ENCODE data around the gene NLGN1.

Gene NLGN1

DNA sequence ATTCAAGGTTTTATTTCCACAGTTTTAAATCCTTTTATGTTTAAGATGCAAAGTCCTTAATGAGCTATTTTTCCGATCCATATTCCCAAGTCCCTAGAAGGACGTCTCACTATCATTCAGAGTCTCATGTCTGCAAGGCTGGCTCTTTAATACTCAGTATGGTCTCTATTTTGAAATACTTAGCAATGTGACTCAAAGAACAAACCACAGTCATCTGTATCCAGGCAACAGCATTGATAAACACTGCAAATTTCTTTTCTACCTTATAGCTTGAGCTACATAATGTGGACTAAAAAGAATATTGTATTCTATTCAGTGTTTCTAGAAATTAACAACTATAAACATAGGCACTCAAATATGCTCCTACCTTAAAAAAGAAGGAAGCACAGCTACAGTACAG is 873.3 kb downstream of the NLGN1 start:
- H3K27ac ChIP-seq (ENCODE audit: poor library complexity, severe bottlenecking), result no peak overlapping the region
- H3K4me1 ChIP-seq (ENCODE audit: insufficient read depth, poor library complexity, severe bottlenecking), result no peaks in the 10 kb centered on the region
- no peak for DNase-seq (ENCODE audit: low spot score)
- H3K4me3 ChIP-seq (ENCODE audit: severe bottlenecking), result no peak overlapping the region
- no peaks in the 10 kb centered on the region for H3K27me3 ChIP-seq (ENCODE audit: insufficient read depth, poor library complexity, severe bottlenecking)
- ATAC-seq (ENCODE audit: low read depth), result no peak
- H3K9me3 ChIP-seq (ENCODE audit: severe bottlenecking), result no peaks in the 10 kb centered on the region
- no peaks in the 10 kb centered on the region for H3K36me3 ChIP-seq (ENCODE audit: low read depth)
- TF ChIP-seq, protein P1, sequence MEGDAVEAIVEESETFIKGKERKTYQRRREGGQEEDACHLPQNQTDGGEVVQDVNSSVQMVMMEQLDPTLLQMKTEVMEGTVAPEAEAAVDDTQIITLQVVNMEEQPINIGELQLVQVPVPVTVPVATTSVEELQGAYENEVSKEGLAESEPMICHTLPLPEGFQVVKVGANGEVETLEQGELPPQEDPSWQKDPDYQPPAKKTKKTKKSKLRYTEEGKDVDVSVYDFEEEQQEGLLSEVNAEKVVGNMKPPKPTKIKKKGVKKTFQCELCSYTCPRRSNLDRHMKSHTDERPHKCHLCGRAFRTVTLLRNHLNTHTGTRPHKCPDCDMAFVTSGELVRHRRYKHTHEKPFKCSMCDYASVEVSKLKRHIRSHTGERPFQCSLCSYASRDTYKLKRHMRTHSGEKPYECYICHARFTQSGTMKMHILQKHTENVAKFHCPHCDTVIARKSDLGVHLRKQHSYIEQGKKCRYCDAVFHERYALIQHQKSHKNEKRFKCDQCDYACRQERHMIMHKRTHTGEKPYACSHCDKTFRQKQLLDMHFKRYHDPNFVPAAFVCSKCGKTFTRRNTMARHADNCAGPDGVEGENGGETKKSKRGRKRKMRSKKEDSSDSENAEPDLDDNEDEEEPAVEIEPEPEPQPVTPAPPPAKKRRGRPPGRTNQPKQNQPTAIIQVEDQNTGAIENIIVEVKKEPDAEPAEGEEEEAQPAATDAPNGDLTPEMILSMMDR (IDR thresholded peaks at IDR 0.05; ENCODE audit: poor library complexity, severe bottlenecking), result no peak

DNA sequence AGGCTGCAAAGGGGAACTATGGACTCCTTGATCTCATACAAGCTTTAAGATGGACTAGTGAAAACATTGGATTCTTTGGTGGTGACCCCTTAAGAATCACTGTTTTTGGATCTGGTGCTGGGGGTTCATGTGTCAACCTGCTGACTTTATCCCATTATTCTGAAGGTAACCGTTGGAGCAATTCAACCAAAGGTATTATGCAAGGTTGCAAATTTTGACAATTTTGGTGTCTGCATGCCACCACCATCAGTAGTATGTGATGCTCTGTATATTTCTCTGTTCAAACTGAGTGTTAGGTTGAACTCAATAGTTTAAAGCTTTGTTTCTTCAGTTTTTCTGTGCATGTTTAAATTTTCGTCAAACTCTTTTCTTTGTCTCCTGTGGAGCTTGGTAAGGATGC is 877.8 kb downstream of the NLGN1 start:
- TF ChIP-seq, protein P1 (IDR thresholded peaks at IDR 0.05; ENCODE audit: poor library complexity, severe bottlenecking), result no peak
- no peak for ATAC-seq (ENCODE audit: low read depth)
- no peak overlapping the region for H3K4me3 ChIP-seq (ENCODE audit: severe bottlenecking)
- no peaks in the 10 kb centered on the region for H3K9me3 ChIP-seq (ENCODE audit: severe bottlenecking)
- no peaks in the 10 kb centered on the region for H3K36me3 ChIP-seq (ENCODE audit: low read depth)
- no peaks in the 10 kb centered on the region for H3K4me1 ChIP-seq (ENCODE audit: insufficient read depth, poor library complexity, severe bottlenecking)
- DNase-seq (ENCODE audit: low spot score), result no peak
- no peaks in the 10 kb centered on the region for H3K27me3 ChIP-seq (ENCODE audit: insufficient read depth, poor library complexity, severe bottlenecking)
- H3K27ac ChIP-seq (ENCODE audit: poor library complexity, severe bottlenecking), result no peak overlapping the region

DNA sequence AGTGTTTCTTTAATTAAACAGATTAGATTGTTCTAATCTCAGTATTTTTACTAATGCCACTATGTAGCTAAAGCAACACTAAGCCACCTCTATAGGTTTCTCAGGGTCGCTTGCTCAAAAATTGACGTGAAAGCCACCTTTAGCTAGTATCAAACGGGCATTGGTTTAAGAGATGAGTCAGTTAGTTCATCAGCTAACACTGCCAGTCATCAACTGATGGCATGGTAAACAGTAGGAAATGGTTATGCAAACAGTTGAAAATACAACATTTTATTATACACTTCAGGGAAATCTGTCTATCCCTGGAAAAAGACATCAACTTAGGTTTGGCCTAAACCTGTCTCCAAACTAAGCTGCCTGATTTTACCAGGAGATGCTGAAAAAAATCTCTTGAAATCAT is 879.3 kb downstream of the NLGN1 start:
- no peak overlapping the region for H3K27ac ChIP-seq (ENCODE audit: poor library complexity, severe bottlenecking)
- H3K36me3 ChIP-seq (ENCODE audit: low read depth), result no peaks in the 10 kb centered on the region
- H3K4me1 ChIP-seq (ENCODE audit: insufficient read depth, poor library complexity, severe bottlenecking), result no peaks in the 10 kb centered on the region
- no peak for DNase-seq (ENCODE audit: low spot score)
- H3K4me3 ChIP-seq (ENCODE audit: severe bottlenecking), result no peak overlapping the region
- no peaks in the 10 kb centered on the region for H3K9me3 ChIP-seq (ENCODE audit: severe bottlenecking)
- ATAC-seq (ENCODE audit: low read depth), result no peak
- H3K27me3 ChIP-seq (ENCODE audit: insufficient read depth, poor library complexity, severe bottlenecking), result no peaks in the 10 kb centered on the region
- TF ChIP-seq, protein P1 (IDR thresholded peaks at IDR 0.05; ENCODE audit: poor library complexity, severe bottlenecking), result no peak

DNA sequence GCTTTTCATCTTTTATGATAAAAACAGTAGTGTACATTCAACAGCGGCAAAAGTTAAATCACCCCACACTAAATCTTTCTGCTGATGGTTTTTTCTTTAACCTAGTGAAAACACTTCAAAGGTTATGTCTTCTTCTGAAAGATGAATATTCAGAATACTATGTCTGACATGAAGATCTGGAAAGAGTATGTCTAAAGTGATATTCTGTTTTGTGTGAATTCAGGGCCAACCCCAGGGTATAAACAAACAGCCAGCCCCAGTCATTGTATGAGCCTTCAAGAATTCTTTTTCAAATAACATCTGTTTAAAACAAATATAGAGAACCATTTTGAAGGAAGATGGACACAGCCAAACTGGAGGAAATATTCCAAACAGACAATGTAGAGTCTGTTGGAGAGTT is 880.5 kb downstream of the NLGN1 start:
- no peak overlapping the region for H3K27ac ChIP-seq (ENCODE audit: poor library complexity, severe bottlenecking)
- no peaks in the 10 kb centered on the region for H3K9me3 ChIP-seq (ENCODE audit: severe bottlenecking)
- TF ChIP-seq, protein P1 (IDR thresholded peaks at IDR 0.05; ENCODE audit: poor library complexity, severe bottlenecking), result no peak
- no peaks in the 10 kb centered on the region for H3K4me1 ChIP-seq (ENCODE audit: insufficient read depth, poor library complexity, severe bottlenecking)
- DNase-seq (ENCODE audit: low spot score) (no peak), ATAC-seq (ENCODE audit: low read depth) (no peak)
- H3K27me3 ChIP-seq (ENCODE audit: insufficient read depth, poor library complexity, severe bottlenecking), result no peaks in the 10 kb centered on the region
- no peak overlapping the region for H3K4me3 ChIP-seq (ENCODE audit: severe bottlenecking)
- H3K36me3 ChIP-seq (ENCODE audit: low read depth), result no peaks in the 10 kb centered on the region

DNA sequence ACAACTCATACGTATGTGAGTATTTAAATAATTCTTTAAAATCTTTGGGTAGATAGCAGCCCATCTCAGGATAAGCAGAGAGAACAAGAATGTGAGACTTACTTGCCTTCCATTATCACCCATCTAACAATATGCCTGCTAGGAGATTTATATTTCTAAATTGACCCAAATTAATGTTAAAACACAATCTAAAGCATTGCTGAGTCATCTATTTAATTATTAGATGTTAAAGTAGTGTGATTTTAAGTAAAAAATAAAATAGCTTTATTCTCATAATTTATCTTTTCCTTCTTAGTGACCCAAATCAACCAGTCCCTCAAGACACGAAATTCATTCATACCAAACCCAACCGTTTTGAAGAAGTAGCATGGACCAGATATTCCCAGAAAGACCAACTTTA is 882.6 kb downstream of the NLGN1 start:
- Histone ChIP-seq H3K27ac (ENCODE audit: poor library complexity, severe bottlenecking) (no peak overlapping the region), H3K4me3 (ENCODE audit: severe bottlenecking) (no peak overlapping the region), H3K27me3 (ENCODE audit: insufficient read depth, poor library complexity, severe bottlenecking) (no peaks in the 10 kb centered on the region), H3K4me1 (ENCODE audit: insufficient read depth, poor library complexity, severe bottlenecking) (no peaks in the 10 kb centered on the region), H3K9me3 (ENCODE audit: severe bottlenecking) (no peaks in the 10 kb centered on the region), H3K36me3 (ENCODE audit: low read depth) (no peaks in the 10 kb centered on the region)
- TF ChIP-seq, protein P1 (IDR thresholded peaks at IDR 0.05; ENCODE audit: poor library complexity, severe bottlenecking), result no peak
- ATAC-seq (ENCODE audit: low read depth), result no peak
- DNase-seq (ENCODE audit: low spot score), result no peak

Measured in RWPE2 (cell line).